ENCODE results near the gene JUND.

The JUND gene

DNA sequence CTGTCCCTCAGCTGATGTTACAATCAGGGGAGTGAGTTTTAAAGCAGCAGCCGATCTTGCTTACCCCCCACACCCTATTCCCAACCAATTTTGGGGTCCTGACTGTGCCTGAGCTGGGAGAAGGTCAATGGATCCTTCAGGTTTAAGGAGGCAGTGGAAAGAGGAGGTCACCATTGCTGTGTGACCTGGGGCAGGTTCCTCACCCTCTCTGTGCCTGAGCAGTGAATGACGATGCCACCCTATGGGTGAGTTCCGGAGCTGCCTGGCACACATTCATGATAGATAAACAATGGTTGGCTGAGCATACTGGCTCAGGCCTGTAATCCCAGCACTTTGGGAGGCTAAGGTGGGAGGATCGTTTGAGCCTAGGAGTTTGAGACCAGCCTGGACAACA is 20.3 kb upstream of the JUND start:
- TF ChIP-seq CTCF (IDR thresholded peaks at IDR 0.05; ENCODE audit: low read length, missing control alignments): no peak
- no peak overlapping the region for H3K4me3 ChIP-seq (replicated peaks; ENCODE audit: low read depth, low read length)
- DNase-seq (ENCODE audit: low read depth): no peak

DNA sequence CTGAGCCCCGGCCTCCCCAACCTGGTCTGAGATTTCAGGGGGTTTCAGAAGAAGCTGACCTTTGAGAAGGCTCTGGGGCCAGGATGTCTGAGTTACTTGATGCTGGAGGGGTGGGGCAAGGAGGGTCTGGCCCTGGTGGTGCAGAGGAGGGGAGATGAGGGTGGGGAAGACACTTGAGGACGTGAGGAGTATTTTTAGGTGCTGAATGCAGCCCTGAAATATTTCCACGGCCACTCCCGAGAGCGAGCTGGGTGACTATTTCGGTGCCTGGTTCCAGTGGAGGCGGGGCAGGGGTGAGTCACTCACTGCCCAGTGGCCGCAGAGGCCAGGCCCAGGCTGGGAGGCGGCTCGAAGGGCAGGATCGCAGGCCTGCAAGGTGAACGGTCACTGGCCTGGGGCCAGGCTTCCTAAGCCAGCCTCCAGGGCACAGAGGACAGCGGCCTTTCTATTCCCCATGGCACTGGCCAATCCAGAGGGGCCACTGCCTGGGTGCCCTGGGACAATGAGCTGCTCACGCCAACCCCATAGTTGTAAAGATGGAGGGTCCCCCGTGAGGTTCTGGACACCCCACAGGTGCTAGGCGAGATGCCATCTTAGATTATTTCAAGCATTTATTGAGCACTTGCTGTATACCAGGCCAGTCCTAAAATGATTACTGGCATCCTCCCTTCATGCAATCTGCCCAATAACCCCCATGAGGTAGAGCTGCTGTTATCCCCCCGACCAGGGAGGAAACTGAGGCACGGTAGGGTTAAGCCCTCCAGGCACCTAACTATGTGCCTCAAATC is 19.7 kb upstream of the JUND start:
- DNase-seq (ENCODE audit: low read depth): peak; percentile 55
- H3K4me3 ChIP-seq (replicated peaks; ENCODE audit: low read depth, low read length): no peak overlapping the region
- no peak for TF ChIP-seq CTCF (IDR thresholded peaks at IDR 0.05; ENCODE audit: low read length, missing control alignments)

DNA sequence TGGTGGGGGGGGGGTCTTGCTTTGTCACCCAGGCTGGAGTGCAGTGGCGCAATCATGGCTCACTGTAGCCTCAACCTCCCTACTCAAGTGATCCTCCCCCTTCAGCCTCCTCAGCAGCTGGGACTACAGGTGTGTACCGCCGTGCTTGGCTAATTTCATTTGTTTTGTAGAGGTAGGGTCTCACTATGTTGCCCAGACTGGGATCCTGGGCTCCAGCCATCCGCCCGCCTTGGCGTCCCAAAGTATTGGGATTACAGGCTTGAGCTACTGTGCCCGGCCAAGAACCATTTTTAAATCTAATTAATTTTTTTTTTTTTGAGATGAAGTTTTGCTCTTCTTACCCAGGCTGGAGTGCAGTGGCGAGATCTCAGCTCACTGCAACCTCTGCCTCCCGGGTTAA is 18.2 kb upstream of the JUND start:
- H3K4me3 ChIP-seq (replicated peaks; ENCODE audit: low read depth, low read length): no peak overlapping the region
- no peak for DNase-seq (ENCODE audit: low read depth)
- no peak for TF ChIP-seq CTCF (IDR thresholded peaks at IDR 0.05; ENCODE audit: low read length, missing control alignments)

DNA sequence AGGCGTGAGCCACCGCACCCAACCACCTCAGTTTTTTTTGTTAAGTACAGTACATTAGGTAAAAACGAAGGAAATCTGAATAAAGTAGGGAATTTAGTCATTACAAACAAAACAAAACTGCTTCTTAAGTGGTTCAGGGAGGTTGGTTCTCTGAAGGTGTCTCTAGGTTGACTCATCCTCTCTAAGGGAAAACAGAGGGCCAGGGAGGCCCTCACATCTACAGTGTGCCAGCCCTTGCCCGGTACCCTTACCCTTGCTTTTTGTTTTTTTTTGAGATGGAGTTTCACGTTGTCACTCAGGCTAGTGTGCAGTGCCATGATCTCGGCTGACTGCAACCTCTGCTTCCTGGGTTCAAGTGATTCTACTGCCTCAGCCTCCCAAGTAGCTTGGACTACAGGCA is 17.2 kb upstream of the JUND start:
- no peak for DNase-seq (ENCODE audit: low read depth)
- H3K4me3 ChIP-seq (replicated peaks; ENCODE audit: low read depth, low read length): no peak overlapping the region
- TF ChIP-seq CTCF (IDR thresholded peaks at IDR 0.05; ENCODE audit: low read length, missing control alignments): no peak

GRCh38 chr19:18297308-18297707 is 15.9 kb upstream of the JUND start:
- DNase-seq (ENCODE audit: low read depth): no peak
- no peak for TF ChIP-seq CTCF (IDR thresholded peaks at IDR 0.05; ENCODE audit: low read length, missing control alignments)

GRCh38 chr19:18295034-18295451 is 13.6 kb upstream of the JUND start:
- TF ChIP-seq CTCF (IDR thresholded peaks at IDR 0.05; ENCODE audit: low read length, missing control alignments): no peak
- H3K4me3 ChIP-seq (replicated peaks; ENCODE audit: low read depth, low read length): no peak overlapping the region
- DNase-seq (ENCODE audit: low read depth): no peak

More at GRCh38 chr19:18297308-18297707, 15.9 kb upstream of the JUND start:
- H3K4me3 ChIP-seq (replicated peaks; ENCODE audit: low read depth, low read length): no peak overlapping the region

DNA sequence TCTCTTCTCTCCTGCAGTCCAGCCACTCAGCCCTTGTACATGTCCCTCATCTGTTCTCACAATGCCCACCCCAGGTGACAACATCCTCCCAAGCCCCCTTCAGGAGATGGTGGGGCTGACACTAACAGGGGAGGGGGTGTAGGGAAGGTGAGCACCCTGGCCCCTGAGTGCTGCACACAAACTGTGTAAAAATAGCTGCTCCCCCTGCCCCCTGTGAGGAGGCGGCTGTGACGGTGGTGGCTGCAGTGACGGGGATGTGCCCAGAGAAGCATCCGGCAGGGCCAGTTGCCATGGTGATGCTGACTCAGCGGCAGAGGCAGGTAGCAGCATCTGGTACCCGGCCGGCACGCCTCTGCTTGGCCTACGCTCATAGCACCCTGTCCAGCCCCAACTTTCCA is 13.0 kb upstream of the JUND start:
- no peak for TF ChIP-seq CTCF (IDR thresholded peaks at IDR 0.05; ENCODE audit: low read length, missing control alignments)
- H3K4me3 ChIP-seq (replicated peaks; ENCODE audit: low read depth, low read length): no peak overlapping the region
- DNase-seq (ENCODE audit: low read depth): no peak
